GM12873 (cell line): ENCODE measurements around the gene RMDN3.

Experiments used
- TF ChIP-seq, protein P1 (sequence below): IDR thresholded peaks from 2 replicates; pipeline ENCODE4 v1.5.1; 2012; ENCODE audit warnings: low read depth, mild to moderate bottlenecking, moderate library complexity, low read length, control low read depth; ENCODE audit not compliant: insufficient read depth; ENCODE audit errors: missing control alignments

The RMDN3 gene

DNA sequence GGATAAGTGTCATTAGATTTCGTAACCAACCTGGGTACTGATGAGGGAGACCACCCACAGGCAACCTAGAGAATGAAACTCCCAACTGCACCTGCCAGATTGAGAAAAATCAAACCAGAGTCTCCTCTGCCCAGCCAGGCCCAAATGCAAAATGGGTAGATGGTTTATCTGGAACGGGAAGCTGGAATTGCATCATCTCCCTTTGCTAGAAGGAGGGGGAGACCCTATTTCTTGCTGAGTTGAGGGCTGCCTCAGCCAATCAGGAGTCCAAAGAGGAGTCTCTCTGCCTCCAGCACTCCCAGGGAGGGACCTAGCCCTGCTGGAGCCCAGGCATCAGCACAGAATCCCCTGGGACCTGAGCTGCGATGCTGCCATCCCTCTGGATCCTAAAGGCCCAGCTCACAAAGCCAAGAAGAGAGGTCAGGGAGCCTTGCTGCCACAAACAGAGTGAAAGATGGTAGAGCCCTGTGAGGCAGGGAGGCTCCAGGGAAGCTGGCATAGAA is 8.1 kb downstream of the RMDN3 start:
- TF ChIP-seq, protein P1, sequence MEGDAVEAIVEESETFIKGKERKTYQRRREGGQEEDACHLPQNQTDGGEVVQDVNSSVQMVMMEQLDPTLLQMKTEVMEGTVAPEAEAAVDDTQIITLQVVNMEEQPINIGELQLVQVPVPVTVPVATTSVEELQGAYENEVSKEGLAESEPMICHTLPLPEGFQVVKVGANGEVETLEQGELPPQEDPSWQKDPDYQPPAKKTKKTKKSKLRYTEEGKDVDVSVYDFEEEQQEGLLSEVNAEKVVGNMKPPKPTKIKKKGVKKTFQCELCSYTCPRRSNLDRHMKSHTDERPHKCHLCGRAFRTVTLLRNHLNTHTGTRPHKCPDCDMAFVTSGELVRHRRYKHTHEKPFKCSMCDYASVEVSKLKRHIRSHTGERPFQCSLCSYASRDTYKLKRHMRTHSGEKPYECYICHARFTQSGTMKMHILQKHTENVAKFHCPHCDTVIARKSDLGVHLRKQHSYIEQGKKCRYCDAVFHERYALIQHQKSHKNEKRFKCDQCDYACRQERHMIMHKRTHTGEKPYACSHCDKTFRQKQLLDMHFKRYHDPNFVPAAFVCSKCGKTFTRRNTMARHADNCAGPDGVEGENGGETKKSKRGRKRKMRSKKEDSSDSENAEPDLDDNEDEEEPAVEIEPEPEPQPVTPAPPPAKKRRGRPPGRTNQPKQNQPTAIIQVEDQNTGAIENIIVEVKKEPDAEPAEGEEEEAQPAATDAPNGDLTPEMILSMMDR: no peak

DNA sequence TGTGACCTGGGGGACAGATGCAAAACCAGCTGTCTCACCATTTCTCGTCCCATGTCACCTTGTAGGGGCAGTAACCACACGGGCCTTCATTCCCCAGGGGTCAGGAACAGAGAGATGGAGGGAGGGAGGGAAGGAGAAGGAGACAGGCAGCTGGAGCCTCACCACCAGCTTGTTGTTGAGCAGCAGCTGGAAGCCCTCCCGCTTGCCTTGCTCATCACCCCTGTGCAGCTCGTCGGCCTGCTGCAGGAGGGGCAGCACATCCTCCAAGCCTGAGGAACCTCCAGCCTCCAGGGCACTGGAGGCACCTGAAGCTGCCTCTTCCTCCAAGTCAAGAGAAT is 10.3 kb downstream of the RMDN3 start:
- TF ChIP-seq, protein P1: peak; percentile 0

DNA sequence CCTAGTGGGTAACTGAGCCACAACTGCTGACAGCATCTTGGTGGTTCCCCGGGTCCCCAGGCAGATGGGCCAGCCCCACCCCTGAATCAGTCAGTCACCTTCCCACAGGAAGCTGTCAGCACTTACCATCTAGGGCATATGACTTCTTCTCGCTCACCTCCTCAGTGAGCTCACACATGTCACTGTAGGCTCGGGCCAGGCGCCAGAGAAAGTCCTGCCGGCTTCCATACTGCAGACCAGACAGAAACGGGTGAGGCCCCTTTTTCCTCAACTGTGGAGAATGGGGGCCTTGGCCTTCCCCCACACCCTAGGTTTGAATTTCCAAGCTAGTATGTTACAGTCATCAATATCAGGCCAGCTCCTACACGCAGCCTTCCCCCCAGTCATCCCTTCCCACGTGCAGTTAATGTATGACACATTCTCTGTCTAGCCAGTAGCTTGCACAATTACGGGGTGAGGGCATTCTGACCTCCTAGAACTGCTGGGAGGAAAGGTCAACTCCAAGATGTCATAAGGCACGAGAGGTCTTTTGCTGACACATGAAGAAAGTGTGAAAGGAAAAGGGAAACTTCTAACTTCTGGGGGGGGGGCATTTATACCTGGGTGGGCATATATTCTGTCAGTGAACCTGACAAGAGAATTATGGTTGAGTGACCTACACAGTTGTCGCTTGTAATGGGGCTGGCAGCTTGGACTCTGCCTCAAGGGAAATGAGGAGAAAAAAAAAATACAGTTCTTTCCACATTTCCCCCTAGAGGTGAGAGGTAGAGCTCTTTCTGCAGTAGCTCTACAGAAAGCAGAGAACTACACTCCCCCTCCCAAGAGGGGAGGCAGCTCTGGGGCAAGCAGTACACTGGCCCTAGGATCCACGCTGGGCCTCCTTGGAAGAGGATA is 10.9 kb downstream of the RMDN3 start:
- TF ChIP-seq, protein P1: peak; percentile 17

DNA sequence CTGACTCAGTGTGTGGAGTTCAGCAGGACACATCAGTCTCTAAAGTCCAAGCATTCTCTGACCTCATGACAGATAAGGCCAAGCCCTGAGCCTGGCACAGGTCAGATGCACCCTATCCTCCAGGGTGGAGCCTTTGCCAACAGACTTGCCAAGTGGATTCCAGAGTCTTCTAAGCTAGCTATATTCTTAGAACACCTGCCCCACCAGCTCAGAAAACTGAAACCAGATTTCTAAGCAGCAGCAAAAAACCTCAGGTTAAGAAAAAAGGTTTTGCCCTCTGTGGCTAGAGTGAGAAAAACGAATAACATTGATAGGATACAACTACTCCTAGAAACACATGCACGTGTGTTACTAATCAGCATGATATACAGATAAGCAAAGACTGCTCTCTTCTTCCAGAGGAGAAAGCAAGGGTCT is 11.6 kb downstream of the RMDN3 start:
- TF ChIP-seq, protein P1: no peak

DNA sequence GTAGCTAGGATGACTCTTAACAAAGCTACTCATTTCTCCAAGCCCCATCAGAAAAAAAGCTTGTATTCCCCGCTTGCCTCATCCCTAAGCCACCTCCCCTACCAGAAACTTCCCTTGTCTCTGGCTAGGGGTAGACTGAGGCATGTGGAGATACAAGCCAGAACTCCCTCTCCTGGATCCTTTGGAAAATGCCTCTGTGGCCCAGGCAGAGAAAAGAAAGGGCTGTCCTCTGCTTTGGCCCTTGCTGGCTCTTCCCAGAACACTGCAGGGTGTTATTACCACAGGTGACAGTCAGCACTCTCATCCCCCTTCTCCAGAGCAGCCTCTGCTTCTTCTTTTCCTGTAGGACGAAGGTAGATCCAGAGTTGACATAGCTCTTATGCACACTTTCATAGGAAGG is 15.2 kb downstream of the RMDN3 start:
- TF ChIP-seq, protein P1: no peak

DNA sequence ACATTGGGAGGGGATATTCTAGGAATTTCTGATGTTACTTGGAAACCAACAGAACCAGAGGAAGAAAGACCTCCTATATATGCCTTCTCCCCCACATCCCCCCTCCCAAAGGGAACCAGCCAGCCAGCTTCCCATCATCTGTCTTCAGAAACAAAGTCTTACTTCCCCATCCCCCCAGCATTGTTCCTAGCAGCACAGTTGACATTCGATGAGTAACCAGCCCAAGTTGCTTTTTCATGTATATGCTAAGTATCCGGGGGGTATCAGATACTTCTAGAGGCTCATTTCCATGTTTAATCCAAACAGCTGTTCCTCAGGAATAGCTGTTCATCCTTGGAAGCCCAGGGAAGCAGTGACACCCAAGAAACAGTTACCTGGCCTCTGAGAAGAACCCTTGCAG is 16.0 kb downstream of the RMDN3 start:
- TF ChIP-seq, protein P1: no peak

DNA sequence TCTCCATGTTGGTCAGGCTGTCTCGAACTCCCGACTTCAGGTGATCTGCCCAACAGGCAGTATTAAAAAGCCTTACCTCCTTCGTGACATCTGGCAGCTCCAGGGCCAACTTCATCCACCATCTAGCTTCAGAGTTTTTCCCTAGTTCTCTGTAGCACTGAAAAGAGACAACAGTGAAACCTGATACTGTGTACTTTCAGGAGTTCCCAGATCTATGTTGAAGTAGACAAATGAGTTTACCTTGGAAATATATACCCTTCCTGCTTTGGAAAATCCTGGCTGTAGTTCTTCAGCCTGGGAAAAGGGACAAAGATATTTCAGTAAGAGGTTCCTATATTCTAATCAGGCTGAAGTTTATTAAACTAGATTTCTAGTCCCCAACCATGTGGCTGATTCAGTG is 18.0 kb downstream of the RMDN3 start:
- TF ChIP-seq, protein P1: no peak
